ENCODE results near the gene GDF9. TPM values are rescaled to one million over a fixed set of nuclear protein-coding genes. Genes with fewer than 3 reads are reported as not detected.

Gene GDF9, protein sequence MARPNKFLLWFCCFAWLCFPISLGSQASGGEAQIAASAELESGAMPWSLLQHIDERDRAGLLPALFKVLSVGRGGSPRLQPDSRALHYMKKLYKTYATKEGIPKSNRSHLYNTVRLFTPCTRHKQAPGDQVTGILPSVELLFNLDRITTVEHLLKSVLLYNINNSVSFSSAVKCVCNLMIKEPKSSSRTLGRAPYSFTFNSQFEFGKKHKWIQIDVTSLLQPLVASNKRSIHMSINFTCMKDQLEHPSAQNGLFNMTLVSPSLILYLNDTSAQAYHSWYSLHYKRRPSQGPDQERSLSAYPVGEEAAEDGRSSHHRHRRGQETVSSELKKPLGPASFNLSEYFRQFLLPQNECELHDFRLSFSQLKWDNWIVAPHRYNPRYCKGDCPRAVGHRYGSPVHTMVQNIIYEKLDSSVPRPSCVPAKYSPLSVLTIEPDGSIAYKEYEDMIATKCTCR
- total RNA-seq = 0.12 and 0.16 TPM in 2 replicates

DNA sequence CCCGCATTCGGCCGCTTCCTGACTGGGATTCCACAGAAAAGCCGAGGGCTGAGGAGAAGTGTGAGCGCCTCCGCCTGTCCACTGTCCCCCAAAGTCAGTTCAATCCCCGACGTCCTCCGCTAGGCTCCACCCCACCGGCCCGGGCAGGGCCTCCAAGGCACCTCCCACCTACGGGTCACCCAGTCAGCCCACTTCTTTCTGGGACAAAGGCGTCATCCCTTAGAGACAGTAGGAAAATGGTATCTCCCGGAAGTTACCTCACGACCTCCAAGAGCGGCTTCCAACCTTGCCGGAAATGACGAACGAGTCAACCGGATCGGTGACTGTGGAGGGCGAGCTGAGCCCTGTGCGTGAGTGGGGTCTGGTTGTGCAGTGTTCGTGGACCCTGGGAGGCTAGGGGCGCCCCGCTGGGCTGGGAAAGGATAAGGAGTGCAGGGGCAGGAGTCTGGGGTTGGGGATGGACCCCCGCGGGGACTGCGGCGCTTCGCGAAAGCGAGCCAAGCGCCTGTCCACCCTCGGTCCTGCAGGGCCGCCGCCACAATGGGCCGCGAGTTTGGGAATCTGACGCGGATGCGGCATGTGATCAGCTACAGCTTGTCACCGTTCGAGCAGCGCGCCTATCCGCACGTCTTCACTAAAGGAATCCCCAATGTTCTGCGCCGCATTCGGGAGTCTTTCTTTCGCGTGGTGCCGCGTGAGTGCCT lies at the start of gene GDF9, which contains the start of gene UQCRQ:
Gene GDF9, minus strand, starts transcription at position 128 of the 704 bp plus-strand sequence. CDS start 1,936 bp downstream, outside the sequence.
Gene UQCRQ, plus strand, starts transcription at position 301 of the 704 bp plus-strand sequence. Its CDS starts 240 bp downstream, at position 541.

DNA sequence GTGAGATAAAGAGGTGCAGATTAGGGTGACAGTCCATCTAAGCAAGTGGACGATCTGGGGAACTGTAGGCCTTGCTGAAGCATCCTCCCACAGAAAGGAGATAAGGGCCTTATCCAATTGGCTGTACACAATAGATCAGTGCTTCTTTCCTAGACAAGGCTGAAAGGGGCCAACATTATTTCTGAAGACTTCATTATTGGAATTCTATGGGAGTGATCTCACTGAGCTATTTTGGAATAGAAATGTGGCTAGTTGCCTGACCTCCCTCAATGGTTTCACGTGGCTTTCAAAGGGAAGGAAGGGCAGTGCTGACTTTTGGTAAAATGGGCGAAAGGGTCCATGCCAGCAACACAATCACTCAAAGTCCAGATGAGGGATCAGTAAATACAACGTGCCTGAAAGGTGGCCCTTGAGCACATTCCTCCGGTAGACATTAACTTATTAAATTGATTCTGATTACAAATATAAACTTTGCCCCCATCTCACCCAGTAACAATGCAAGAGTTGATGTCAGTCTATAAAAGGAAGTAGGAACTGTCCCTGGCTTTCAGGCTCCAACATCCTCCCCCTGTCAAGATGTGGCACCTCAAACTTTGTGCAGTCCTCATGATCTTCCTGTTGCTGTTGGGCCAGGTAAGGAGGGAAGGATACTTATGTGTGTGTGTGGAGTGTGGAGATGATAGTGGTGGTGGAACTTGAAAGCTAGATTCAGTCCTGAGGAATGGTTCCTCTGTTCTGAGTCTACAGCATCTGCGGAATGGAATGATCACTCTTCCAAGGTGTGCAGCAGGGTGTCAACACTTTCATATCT lies 7.1 kb upstream of the GDF9 start, which contains the start of gene LEAP2:
Gene LEAP2, plus strand, starts transcription at position 550 of the 811 bp plus-strand sequence. Its CDS starts 27 bp downstream, at position 577.

DNA sequence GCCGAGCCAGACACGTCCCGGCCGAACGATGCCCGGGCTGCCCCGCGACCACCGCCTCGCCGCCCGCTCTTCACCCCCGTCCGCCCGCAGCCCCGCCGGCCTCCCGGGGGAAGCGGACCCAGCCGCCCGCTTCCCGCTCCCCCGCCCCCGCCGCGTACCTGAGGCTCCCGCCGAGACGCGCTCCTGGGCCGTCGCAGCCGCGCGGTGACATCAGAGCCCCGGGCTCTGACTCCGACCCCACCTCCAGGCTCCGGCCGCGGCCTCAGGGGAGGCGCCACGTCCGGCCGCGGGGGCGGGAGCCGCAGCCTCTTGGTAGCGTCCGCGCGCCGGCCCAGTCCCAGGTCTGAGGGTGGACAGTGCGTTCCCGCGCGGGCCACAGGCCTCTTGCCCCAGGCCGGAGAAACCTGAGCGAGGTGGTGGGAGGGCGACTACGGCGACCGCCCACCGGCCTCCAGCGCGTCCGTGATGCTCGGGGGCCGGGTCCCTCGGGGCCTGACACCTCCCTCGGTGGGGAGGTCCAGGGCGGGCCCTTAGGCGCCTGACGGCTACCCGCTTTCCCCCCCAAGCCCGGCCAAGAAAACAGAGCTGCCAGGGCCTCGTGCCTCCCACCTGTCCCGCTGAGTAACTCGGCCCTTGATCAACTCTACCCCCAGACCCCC lies 35.7 kb downstream of the GDF9 start, which contains the start of gene SHROOM1:
Gene SHROOM1, minus strand, starts transcription at position 212 of the 659 bp plus-strand sequence. CDS start 4,507 bp downstream, outside the sequence.

DNA sequence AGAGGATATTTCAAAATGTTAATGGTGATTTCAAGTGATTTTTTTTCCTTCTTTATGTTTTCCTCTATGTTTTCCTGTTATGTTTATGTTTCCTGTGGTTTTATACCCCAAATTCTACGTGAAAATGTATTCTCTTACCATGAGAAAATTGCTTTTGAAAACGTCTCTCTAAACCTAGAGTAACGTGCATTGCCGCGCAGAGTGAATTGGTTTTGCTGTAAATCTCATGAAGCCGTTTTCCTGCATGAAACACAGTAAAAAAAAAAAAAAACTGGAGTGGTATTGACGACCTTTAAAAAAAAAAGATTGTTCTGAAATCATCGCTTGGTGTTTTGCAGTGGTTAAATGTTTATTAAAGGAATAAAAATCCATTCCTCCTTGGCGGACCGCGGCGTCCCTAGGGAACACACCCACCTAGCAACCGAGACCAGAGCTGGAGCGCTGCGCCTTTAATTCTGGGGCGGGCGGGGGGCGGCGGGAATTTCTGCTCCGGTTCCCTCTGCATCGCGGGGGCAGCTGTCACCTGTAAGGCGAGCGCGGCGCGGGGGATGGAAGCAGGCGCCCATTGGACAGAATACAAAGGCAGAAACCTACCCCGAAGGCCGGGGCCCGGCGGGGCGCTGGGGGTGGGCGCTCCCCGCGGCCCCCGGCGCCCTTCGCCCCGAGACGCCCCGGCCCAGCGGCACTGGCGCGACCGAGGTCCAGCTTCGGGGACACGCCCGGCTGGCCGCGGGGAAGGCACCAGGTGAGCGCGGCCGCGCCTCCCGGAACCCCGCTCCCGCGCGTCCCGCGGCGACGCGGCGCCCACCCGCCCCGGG lies 53.3 kb downstream of the GDF9 start, which contains the start of gene SOWAHA:
Gene SOWAHA, plus strand, starts transcription at position 522 of the 818 bp plus-strand sequence. CDS start 320 bp downstream, outside the sequence.

Small RNA genes within 50 kb of the gene (small RNA-seq; reads per million reads assigned to genes)
- not detected for gene RNA5SP192

Other genes with a start within 250 kb of the GDF9 start
- 0.16 and 0.24 TPM in 2 replicates for gene IL13, start 208.3 kb downstream of the GDF9 start, total RNA-seq
- gene IL4, start 192.5 kb downstream of the GDF9 start, total RNA-seq = not detected in 2 replicates
- gene KIF3A, start 128.9 kb downstream of the GDF9 start, total RNA-seq = 8.1 and 9.7 TPM in 2 replicates
- gene CCNI2, start 119.0 kb downstream of the GDF9 start, total RNA-seq = not detected in 2 replicates
- 58.5 and 65.4 TPM in 2 replicates for gene SEPTIN8, start 89.2 kb downstream of the GDF9 start, total RNA-seq
- gene SOWAHA, start 53.2 kb downstream of the GDF9 start, total RNA-seq = under 0.01 TPM in 1 of 2 replicates, not detected in the other
- 12.8 and 14.7 TPM in 2 replicates for gene SHROOM1, start 35.8 kb downstream of the GDF9 start, total RNA-seq
- 44.1 and 45.8 TPM in 2 replicates for gene UQCRQ, start 173 bp upstream of the GDF9 start, total RNA-seq
- gene LEAP2, start 7.2 kb upstream of the GDF9 start, total RNA-seq = 0.12 and 0.16 TPM in 2 replicates
- gene AFF4, start 97.2 kb upstream of the GDF9 start, total RNA-seq = 78.8 and 82.4 TPM in 2 replicates
- 9.4 and 10.2 TPM in 2 replicates for gene ZCCHC10, start 160.1 kb upstream of the GDF9 start, total RNA-seq
- 91.7 and 98.3 TPM in 2 replicates for gene HSPA4, start 185.5 kb upstream of the GDF9 start, total RNA-seq